Astrocyte of the cerebellum (primary cell): ENCODE results near the gene STX8.
"Not testable (repeated sequence)": the region's sequence is repeated elsewhere in the genome, so short reads cannot be mapped to it uniquely, and the experiment has no call there.

Source experiments
- DNase-seq: peaks from one replicate; pipeline ENCODE4 v3.0.0-alpha.2; 2011; ENCODE audit warnings: low read depth
- H3K4me3 ChIP-seq: 2 replicates; pipeline ENCODE4 v1.5.1; 2011; ENCODE audit warnings: mild to moderate bottlenecking, low read depth, low read length, moderate library complexity
- in situ Hi-C: cut with HindIII; loops from 2 replicates; pipeline ENCODE4 v1.10.0; 2017; ENCODE audit warnings: low sequenced_read_pairs
- TF ChIP-seq, protein P1 (sequence below): IDR thresholded peaks from 2 replicates; pipeline ENCODE4 v1.5.1; 2012; ENCODE audit warnings: low read length, low read depth, moderate library complexity, mild to moderate bottlenecking; ENCODE audit errors: missing control alignments

Gene STX8

GRCh38 chr17:9568957-9569588 is 6.5 kb downstream of the STX8 start:
- TF ChIP-seq, protein P1, sequence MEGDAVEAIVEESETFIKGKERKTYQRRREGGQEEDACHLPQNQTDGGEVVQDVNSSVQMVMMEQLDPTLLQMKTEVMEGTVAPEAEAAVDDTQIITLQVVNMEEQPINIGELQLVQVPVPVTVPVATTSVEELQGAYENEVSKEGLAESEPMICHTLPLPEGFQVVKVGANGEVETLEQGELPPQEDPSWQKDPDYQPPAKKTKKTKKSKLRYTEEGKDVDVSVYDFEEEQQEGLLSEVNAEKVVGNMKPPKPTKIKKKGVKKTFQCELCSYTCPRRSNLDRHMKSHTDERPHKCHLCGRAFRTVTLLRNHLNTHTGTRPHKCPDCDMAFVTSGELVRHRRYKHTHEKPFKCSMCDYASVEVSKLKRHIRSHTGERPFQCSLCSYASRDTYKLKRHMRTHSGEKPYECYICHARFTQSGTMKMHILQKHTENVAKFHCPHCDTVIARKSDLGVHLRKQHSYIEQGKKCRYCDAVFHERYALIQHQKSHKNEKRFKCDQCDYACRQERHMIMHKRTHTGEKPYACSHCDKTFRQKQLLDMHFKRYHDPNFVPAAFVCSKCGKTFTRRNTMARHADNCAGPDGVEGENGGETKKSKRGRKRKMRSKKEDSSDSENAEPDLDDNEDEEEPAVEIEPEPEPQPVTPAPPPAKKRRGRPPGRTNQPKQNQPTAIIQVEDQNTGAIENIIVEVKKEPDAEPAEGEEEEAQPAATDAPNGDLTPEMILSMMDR: no peak
- no peak for DNase-seq
- no peak overlapping the region for H3K4me3 ChIP-seq
- in situ Hi-C loops: no loop called here

DNA sequence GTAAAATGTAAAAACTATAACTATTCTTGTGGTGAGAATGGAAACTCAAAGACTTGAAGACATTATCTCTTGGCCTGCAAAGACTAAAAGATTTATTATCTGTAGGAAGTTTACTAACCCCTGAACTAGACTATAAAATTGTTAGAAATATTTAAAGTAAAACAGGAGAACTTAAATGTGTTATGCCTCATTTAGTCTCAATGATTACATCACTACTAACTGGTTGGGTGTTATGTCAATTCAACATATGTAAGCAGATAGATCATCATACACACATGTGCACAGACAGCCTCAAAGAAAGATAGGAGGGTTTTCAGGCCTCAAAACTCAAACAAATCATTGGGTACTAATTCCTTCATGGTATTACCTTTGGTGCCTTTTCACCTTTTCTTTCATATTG is 7.6 kb downstream of the STX8 start:
- TF ChIP-seq, protein P1: no peak
- H3K4me3 ChIP-seq: no peak overlapping the region
- in situ Hi-C loops: no loop called here
- no peak for DNase-seq

DNA sequence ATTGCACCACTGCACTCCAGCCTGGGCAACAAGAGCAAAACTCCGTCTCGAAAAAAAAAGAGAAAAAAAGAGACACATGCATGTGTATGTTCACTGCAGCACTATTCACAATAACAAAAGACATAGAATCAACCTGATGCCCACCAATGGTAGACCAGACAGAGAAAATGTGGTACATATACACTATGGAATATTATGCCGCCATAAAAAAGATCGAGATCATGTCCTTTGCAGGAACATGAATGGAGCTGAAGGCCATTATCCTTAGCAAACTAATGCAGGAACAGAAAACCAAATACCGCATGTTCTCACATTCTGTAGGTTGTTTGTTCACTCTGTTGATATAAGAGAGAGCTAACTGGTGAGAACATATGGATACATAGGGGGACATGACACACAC is 8.9 kb downstream of the STX8 start:
- in situ Hi-C loops, DNase-seq: not testable (repeated sequence)

DNA sequence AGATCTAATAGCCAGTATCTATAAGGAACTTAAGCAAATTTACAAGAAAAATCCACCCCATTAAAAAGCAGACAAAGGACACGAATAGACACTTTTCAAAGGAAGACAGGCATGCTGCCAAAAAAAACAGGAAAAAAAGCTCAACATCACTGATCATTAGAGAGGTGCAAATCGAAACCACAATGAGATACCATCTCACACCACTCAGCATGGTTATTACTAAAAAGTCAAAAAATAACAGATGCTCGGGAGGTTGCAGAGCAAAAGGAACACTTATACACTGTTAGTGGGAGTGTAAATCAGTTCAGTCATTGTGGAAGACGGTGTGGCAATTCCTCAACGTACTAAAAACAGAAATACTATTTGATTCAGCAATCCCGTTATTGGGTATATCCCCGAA is 9.6 kb downstream of the STX8 start:
- H3K4me3 ChIP-seq: no peak overlapping the region
- in situ Hi-C loops: no loop called here
- no peak for DNase-seq
- TF ChIP-seq, protein P1: no peak

More for the DNA sequence above, 8.9 kb downstream of the STX8 start:
- H3K4me3 ChIP-seq: not testable (repeated sequence)

GRCh38 chr17:9564104-9564503 is 11.5 kb downstream of the STX8 start:
- TF ChIP-seq, protein P1: no peak
- no peak overlapping the region for H3K4me3 ChIP-seq
- in situ Hi-C loops: no loop called here
- no peak for DNase-seq

DNA sequence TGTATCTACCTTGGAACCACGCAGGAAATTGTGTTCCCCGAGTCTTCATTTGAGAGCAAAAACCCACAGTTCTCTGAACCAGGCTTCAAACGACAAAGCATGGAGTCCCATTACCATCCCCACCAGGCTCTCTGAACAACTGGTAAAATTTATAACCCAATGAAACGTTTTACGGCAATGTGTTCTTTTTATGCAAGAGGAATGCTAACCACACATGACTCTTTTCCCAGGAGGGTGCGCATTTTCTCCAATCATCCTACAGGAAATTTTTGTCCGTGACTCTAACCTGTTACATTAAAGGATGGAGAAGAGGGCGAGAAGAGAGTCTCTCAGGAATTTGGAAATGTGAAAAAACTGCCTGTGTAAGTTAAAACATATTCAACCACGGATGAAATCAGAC is 17.8 kb downstream of the STX8 start:
- no peak for DNase-seq
- no peak overlapping the region for H3K4me3 ChIP-seq
- TF ChIP-seq, protein P1: no peak
- in situ Hi-C loops: no loop called here

- in situ Hi-C loops: no loop called here
- TF ChIP-seq, protein P1: no peak
- no peak overlapping the region for H3K4me3 ChIP-seq
- DNase-seq: no peak
These were observed 18.4 kb downstream of the STX8 start for GRCh38 chr17:9557161-9557755.
